ENCODE measurements around the gene ACY1.

ACY1 gene

GRCh38 chr3:51942603-51943450, 40.5 kb upstream of the ACY1 start:
- peak; percentile 86 for DNase-seq (ENCODE audit: low spot score)
- no peak for TF ChIP-seq CTCF (IDR thresholded peaks at IDR 0.05; ENCODE audit: extremely low read depth, insufficient read depth, missing control alignments)
- in situ Hi-C loops (cut with MboI; ENCODE audit: low pct_unique_long_range_greater_than_20kb, low sequenced_read_pairs, unreplicated experiment), result no loop called here

GRCh38 chr3:51943451-51944391, 39.6 kb upstream of the ACY1 start:
- in situ Hi-C loops (cut with MboI; ENCODE audit: low pct_unique_long_range_greater_than_20kb, low sequenced_read_pairs, unreplicated experiment), result no loop called here
- no peak for DNase-seq (ENCODE audit: low spot score)
- TF ChIP-seq CTCF (IDR thresholded peaks at IDR 0.05; ENCODE audit: extremely low read depth, insufficient read depth, missing control alignments), result no peak

GRCh38 chr3:51944451-51945021, 38.8 kb upstream of the ACY1 start:
- TF ChIP-seq CTCF (IDR thresholded peaks at IDR 0.05; ENCODE audit: extremely low read depth, insufficient read depth, missing control alignments), result no peak
- in situ Hi-C loops (cut with MboI; ENCODE audit: low pct_unique_long_range_greater_than_20kb, low sequenced_read_pairs, unreplicated experiment), result no loop called here
- DNase-seq (ENCODE audit: low spot score), result no peak

GRCh38 chr3:51945031-51945840, 38.1 kb upstream of the ACY1 start:
- in situ Hi-C loops (cut with MboI; ENCODE audit: low pct_unique_long_range_greater_than_20kb, low sequenced_read_pairs, unreplicated experiment), result no loop called here
- TF ChIP-seq CTCF (IDR thresholded peaks at IDR 0.05; ENCODE audit: extremely low read depth, insufficient read depth, missing control alignments), result no peak
- no peak for DNase-seq (ENCODE audit: low spot score)

GRCh38 chr3:51945926-51946705, 37.2 kb upstream of the ACY1 start:
- in situ Hi-C loops (cut with MboI; ENCODE audit: low pct_unique_long_range_greater_than_20kb, low sequenced_read_pairs, unreplicated experiment), result no loop called here
- no peak for DNase-seq (ENCODE audit: low spot score)
- TF ChIP-seq CTCF (IDR thresholded peaks at IDR 0.05; ENCODE audit: extremely low read depth, insufficient read depth, missing control alignments), result no peak

Measured in GM13977 (cell line).